ENCODE results near the gene CPLX1.

CPLX1 gene

DNA sequence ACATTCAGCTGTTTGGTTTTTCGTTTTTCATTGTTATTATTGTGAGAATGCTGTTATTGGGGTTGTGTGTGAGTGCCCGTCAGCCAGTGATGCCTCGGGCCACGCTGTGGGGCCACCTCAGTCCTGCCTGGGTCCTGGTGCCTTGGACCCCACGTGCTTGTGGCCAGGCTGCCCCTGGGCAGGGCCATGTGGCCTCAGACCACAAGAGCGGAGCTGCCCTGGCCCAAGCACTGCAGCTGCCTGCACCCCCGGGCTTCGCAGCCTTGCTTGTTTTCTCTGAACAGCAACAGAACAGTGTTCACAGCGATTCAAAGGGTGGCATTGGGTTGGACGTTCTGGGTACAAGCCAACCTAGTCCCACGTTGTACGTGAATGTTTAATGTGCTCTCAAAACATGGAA, 56.9 kb downstream of the CPLX1 start:
- Histone ChIP-seq H3K4me3 (ENCODE audit: low read depth, low read length) (no peak overlapping the region), H3K9ac (ENCODE audit: low read length) (no peak overlapping the region), H3K36me3 (ENCODE audit: control insufficient read depth, insufficient read depth, low read length) (peaks cover 79% of the 10 kb centered on the region), H3K27me3 (ENCODE audit: control insufficient read depth, insufficient read depth, low read length) (no peaks in the 10 kb centered on the region), H3K9me3 (ENCODE audit: control insufficient read depth, insufficient read depth, low read depth, low read length) (peaks cover 6% of the 10 kb centered on the region; the same call in 1 of the 2 replicates), H3K4me1 (ENCODE audit: control insufficient read depth, insufficient read depth, low read length) (no peaks in the 10 kb centered on the region; the same call in none of the 2 replicates), H3K27ac (ENCODE audit: low read depth, low read length) (no peak overlapping the region)

DNA sequence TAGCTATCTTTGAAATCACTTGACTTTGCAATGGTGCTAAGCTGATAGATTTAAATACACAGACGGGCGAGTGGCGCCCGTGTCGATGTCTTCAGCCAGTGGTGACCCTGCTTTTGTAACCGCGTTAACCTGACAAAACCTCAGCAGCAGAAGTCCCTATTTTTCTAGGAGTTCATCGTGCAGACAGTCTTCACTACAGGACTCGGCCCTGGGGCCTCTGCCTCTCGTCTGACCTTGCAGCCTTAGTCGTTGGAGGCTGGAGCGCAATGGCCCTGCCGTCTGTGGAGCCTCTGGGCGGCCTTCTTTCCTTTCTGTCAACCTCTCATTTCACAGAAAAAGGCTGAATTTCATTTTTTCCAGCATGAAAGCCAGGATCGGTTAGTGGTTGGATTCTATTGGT, 57.9 kb downstream of the CPLX1 start:
- H3K4me3 ChIP-seq (ENCODE audit: low read depth, low read length) = no peak overlapping the region
- no peaks in the 10 kb centered on the region; the same call in none of the 2 replicates for H3K4me1 ChIP-seq (ENCODE audit: control insufficient read depth, insufficient read depth, low read length)
- H3K9me3 ChIP-seq (ENCODE audit: control insufficient read depth, insufficient read depth, low read depth, low read length) = peaks cover 6% of the 10 kb centered on the region; the same call in 1 of the 2 replicates
- H3K9ac ChIP-seq (ENCODE audit: low read length) = no peak overlapping the region
- H3K36me3 ChIP-seq (ENCODE audit: control insufficient read depth, insufficient read depth, low read length) = peaks cover 81% of the 10 kb centered on the region
- no peaks in the 10 kb centered on the region for H3K27me3 ChIP-seq (ENCODE audit: control insufficient read depth, insufficient read depth, low read length)
- H3K27ac ChIP-seq (ENCODE audit: low read depth, low read length) = no peak overlapping the region

DNA sequence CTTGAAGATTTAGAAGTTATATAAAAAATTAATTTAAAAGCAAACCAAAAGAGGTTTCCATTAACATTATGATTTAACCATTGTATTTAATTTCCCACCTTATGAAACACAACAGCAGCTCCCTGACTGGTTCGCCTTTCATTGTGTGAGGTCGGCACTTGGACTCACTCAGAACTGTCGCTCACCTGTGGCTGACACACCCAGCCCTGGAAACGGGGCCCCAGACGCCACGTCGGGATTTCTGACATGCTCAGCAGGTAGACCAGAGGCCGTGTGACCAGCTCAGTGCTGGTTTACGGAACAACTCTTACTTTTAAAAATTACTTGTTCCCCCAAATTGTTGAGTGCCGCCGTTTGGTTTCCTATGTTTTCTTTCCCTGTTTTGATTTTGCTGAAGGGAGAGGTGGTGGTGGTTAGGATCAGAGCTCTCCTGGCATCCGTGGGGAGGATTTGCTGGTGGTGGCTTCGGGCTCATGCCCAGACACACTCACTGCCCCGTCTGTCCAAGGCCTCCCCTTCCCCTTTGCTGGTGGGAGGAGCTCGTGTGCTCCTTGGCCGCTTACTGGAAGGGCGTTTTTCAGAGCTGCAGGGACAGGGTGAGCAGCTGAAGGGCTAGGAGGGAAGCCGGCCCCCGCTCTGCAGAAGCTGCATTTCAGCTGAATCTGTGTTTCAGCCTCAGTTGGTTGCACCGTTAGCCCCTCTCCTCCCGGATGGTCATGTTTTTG, 59.2 kb downstream of the CPLX1 start:
- Histone ChIP-seq H3K27me3 (ENCODE audit: control insufficient read depth, insufficient read depth, low read length) (no peaks in the 10 kb centered on the region), H3K9me3 (ENCODE audit: control insufficient read depth, insufficient read depth, low read depth, low read length) (peaks cover 6% of the 10 kb centered on the region; the same call in 1 of the 2 replicates), H3K36me3 (ENCODE audit: control insufficient read depth, insufficient read depth, low read length) (peaks cover 84% of the 10 kb centered on the region), H3K4me1 (ENCODE audit: control insufficient read depth, insufficient read depth, low read length) (no peaks in the 10 kb centered on the region; the same call in none of the 2 replicates), H3K27ac (ENCODE audit: low read depth, low read length) (no peak overlapping the region), H3K4me3 (ENCODE audit: low read depth, low read length) (no peak overlapping the region), H3K9ac (ENCODE audit: low read length) (no peak overlapping the region)

DNA sequence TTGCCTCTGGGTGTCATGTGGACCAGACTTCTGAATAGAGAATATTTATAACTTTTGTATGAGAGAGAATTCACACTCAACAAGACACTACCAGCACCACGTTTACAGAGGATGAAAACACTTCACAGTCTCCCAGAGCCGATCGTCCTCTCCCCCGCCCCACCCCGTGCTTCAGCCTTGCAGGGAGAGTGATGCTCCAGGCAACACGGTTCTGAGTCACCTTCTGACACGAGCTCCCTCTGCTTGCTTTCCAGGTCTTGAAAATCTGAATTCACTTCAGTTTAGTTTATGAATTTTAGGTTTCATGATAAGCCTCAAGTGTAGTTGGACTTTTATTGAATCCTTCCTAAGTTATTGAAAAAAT, 59.8 kb downstream of the CPLX1 start:
- Histone ChIP-seq H3K36me3 (ENCODE audit: control insufficient read depth, insufficient read depth, low read length) (peaks cover 84% of the 10 kb centered on the region), H3K4me3 (ENCODE audit: low read depth, low read length) (no peak overlapping the region), H3K4me1 (ENCODE audit: control insufficient read depth, insufficient read depth, low read length) (no peaks in the 10 kb centered on the region; the same call in none of the 2 replicates), H3K9me3 (ENCODE audit: control insufficient read depth, insufficient read depth, low read depth, low read length) (peaks cover 6% of the 10 kb centered on the region; the same call in 1 of the 2 replicates), H3K27me3 (ENCODE audit: control insufficient read depth, insufficient read depth, low read length) (no peaks in the 10 kb centered on the region), H3K9ac (ENCODE audit: low read length) (no peak overlapping the region), H3K27ac (ENCODE audit: low read depth, low read length) (no peak overlapping the region)

DNA sequence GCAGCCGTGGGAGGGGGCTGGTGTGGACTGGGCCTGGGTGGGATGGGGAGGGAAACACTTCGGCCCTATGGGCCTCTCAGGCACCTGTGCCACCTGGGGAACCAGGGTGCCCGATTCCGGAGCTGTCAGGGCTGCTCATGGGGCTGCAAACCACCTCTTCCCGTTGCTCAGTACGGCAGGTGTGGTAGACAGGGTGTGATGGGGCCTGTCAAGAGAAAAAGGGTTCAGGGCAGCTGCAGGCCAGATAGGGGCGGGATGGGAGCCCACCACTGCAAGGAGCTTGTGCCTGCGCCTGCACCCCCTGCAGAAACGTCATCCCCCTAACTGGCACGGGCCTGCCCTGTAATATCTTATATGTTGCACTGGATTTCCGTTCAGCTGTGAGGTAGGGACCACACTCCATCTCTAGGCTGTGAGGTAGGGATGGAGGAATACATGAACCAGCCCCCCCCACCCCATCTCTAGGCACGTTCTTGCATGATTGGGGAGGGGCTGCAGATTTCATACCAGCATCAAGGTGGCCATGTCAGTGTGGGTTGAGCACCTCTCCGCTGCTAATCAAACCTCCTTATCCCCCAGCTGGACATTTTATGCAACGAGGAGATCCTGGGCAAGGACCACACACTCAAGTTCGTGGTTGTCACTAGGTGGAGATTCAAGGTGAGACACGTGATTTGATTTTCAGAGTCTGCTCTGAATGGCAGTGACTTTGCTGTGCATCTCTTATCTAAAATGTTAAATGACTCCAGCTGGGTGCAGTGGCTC, 61.3 kb downstream of the CPLX1 start:
- H3K4me1 ChIP-seq (ENCODE audit: control insufficient read depth, insufficient read depth, low read length) = no peaks in the 10 kb centered on the region; the same call in none of the 2 replicates
- peaks cover 6% of the 10 kb centered on the region; the same call in 1 of the 2 replicates for H3K9me3 ChIP-seq (ENCODE audit: control insufficient read depth, insufficient read depth, low read depth, low read length)
- no peak overlapping the region for H3K9ac ChIP-seq (ENCODE audit: low read length)
- H3K27me3 ChIP-seq (ENCODE audit: control insufficient read depth, insufficient read depth, low read length) = no peaks in the 10 kb centered on the region
- peaks cover 86% of the 10 kb centered on the region for H3K36me3 ChIP-seq (ENCODE audit: control insufficient read depth, insufficient read depth, low read length)
- H3K27ac ChIP-seq (ENCODE audit: low read depth, low read length) = no peak overlapping the region
- no peak overlapping the region for H3K4me3 ChIP-seq (ENCODE audit: low read depth, low read length)

DNA sequence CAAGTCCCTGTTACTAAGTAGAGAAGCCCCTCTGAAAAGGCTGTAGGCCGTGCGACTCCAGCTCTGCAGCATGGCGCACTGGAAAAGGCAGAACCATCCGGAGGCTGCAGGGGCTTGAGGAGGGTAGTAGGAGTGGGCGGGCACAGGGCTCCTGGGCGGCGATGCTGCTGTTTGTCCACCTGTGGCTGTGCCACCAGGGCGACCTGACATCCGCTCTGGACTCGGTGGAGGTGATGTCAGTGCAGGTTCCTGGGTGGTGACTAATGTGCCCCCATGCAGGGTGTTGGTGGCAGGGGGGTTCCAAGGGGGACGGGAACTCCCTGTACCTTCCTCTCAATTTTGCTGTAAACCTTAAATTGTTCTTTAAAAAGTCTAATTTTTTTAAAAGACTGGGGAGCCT, 62.0 kb downstream of the CPLX1 start:
- peaks cover 79% of the 10 kb centered on the region for H3K36me3 ChIP-seq (ENCODE audit: control insufficient read depth, insufficient read depth, low read length)
- no peaks in the 10 kb centered on the region for H3K27me3 ChIP-seq (ENCODE audit: control insufficient read depth, insufficient read depth, low read length)
- no peaks in the 10 kb centered on the region; the same call in none of the 2 replicates for H3K4me1 ChIP-seq (ENCODE audit: control insufficient read depth, insufficient read depth, low read length)
- H3K4me3 ChIP-seq (ENCODE audit: low read depth, low read length) = no peak overlapping the region
- H3K9me3 ChIP-seq (ENCODE audit: control insufficient read depth, insufficient read depth, low read depth, low read length) = peaks cover 6% of the 10 kb centered on the region; the same call in 1 of the 2 replicates
- no peak overlapping the region for H3K9ac ChIP-seq (ENCODE audit: low read length)
- H3K27ac ChIP-seq (ENCODE audit: low read depth, low read length) = no peak overlapping the region

DNA sequence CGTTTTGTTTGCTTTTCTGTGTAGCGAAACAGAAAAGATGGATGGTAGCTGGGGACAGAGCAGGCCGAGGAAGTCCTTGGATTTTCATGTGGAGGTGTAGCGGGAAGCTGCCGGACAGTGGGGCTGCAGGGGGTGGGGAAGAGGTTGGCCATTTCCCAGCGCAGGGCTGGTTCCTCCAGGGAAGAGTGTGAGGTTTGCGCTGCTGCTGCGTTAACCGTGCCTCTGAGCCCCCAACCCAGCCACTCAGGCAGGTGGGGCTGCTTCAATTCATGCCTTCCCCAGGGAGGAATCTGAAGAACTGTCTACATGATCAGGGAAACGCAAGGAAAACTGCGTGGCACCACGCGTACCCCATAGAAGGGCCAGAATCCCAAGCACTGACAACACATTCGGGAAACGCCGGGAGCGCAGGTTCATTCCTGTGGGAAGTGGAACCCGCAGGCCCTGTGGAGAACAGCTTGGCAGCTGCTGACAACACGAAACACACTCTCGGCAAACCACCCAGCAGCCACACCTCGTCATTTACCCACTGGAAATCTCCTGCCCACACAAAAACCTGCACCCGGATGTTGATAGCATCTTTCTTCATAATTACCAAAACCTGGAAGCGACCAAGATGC, 62.6 kb downstream of the CPLX1 start:
- peaks cover 6% of the 10 kb centered on the region; the same call in 1 of the 2 replicates for H3K9me3 ChIP-seq (ENCODE audit: control insufficient read depth, insufficient read depth, low read depth, low read length)
- no peak overlapping the region for H3K9ac ChIP-seq (ENCODE audit: low read length)
- H3K36me3 ChIP-seq (ENCODE audit: control insufficient read depth, insufficient read depth, low read length) = peaks cover 76% of the 10 kb centered on the region
- no peak overlapping the region for H3K4me3 ChIP-seq (ENCODE audit: low read depth, low read length)
- H3K4me1 ChIP-seq (ENCODE audit: control insufficient read depth, insufficient read depth, low read length) = no peaks in the 10 kb centered on the region; the same call in none of the 2 replicates
- H3K27me3 ChIP-seq (ENCODE audit: control insufficient read depth, insufficient read depth, low read length) = no peaks in the 10 kb centered on the region
- no peak overlapping the region for H3K27ac ChIP-seq (ENCODE audit: low read depth, low read length)

DNA sequence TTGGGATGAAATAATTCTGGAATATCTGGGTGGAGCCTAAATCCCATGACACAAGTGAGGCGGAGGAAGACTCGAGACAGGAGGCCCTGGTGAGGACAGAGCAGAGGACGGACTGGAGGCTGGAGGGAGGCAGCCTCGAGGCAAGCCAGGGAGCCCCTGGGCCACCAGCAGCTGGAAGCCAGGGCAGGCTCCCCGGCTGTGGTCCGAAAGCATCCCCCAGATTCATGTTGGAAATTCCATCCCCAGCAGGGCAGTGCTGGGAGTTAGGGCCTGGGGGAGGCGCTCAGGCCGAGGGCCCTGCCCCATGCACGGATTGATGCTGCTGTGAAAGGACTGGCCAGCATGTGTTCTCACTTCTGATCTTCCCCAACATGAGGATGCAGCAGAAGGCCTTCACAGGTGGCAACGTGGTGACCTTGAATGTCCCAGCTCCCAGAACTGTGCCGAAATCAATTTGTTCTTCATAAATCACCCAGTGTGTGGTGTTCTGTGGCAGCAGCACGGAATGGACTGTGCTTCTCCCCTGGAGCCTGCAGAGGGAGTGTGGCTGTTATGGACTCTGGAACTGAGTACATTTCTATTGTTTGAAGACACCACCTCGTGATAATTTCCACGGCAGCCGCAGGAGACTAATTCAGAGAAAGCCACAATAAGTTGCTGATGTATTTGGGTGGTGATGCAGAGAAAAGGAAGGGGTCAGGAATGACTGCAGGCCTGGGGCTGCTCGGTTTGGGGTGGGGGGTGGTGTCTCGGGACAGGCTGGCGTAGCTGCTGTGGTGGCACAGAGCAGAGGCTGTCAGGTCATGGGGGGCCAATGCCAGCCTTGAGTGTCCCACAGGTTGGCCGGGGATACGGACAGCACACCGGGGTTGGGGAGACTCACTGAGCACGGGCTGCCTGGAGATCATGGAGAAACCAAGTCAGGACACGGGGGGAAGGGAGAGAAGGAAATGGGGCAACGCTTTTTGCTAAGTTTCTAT, 63.4 kb downstream of the CPLX1 start:
- no peaks in the 10 kb centered on the region; the same call in none of the 2 replicates for H3K4me1 ChIP-seq (ENCODE audit: control insufficient read depth, insufficient read depth, low read length)
- no peak overlapping the region for H3K9ac ChIP-seq (ENCODE audit: low read length)
- peaks cover 6% of the 10 kb centered on the region; the same call in 1 of the 2 replicates for H3K9me3 ChIP-seq (ENCODE audit: control insufficient read depth, insufficient read depth, low read depth, low read length)
- peaks cover 71% of the 10 kb centered on the region for H3K36me3 ChIP-seq (ENCODE audit: control insufficient read depth, insufficient read depth, low read length)
- H3K27me3 ChIP-seq (ENCODE audit: control insufficient read depth, insufficient read depth, low read length) = no peaks in the 10 kb centered on the region
- no peak overlapping the region for H3K4me3 ChIP-seq (ENCODE audit: low read depth, low read length)
- H3K27ac ChIP-seq (ENCODE audit: low read depth, low read length) = no peak overlapping the region

DNA sequence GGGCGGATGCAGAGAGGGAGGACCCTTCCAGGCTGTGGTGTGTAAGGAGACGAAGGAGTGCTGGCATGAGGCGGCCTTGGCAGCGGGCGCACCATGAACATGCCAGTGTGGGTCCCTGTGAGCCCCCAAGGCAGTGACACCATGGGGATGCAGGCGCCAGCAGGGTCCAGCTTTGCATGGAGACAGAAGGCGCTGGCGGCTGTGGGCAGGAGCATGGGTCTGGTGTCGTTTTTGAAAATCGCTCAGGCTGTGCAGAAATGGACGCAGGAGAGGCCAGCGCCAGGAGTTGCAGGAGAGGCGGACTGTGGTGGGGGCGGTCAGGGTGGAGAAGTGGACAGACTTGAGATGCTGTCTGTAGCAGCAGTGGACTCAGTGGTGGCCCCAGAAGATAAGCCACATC, 64.2 kb downstream of the CPLX1 start:
- no peaks in the 10 kb centered on the region; the same call in 1 of the 2 replicates for H3K4me1 ChIP-seq (ENCODE audit: control insufficient read depth, insufficient read depth, low read length)
- no peaks in the 10 kb centered on the region for H3K27me3 ChIP-seq (ENCODE audit: control insufficient read depth, insufficient read depth, low read length)
- peaks cover 6% of the 10 kb centered on the region; the same call in 1 of the 2 replicates for H3K9me3 ChIP-seq (ENCODE audit: control insufficient read depth, insufficient read depth, low read depth, low read length)
- no peak overlapping the region for H3K4me3 ChIP-seq (ENCODE audit: low read depth, low read length)
- peaks cover 74% of the 10 kb centered on the region for H3K36me3 ChIP-seq (ENCODE audit: control insufficient read depth, insufficient read depth, low read length)
- no peak overlapping the region for H3K9ac ChIP-seq (ENCODE audit: low read length)
- no peak overlapping the region for H3K27ac ChIP-seq (ENCODE audit: low read depth, low read length)

DNA sequence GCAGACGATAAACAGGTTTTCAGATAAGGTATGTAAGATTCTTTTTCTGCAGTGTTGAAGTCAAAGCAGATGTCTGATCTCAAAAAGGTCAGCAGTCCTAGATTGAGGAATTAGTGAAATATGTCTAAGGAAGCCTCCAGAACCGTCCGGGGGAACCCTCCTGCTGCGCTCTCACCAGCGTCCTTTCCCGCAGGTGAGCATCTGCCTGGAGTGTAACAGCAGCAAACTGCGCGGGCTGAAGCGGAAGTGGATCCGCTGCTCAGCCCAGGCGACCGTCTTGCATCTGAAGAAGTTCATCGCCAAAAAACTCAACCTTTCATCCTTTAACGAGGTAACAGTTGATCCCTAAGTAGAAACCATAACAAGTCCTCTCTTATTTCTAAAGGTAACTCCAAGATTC, 64.8 kb downstream of the CPLX1 start:
- H3K4me3 ChIP-seq (ENCODE audit: low read depth, low read length) = no peak overlapping the region
- H3K9ac ChIP-seq (ENCODE audit: low read length) = no peak overlapping the region
- H3K27ac ChIP-seq (ENCODE audit: low read depth, low read length) = no peak overlapping the region
- peaks cover 6% of the 10 kb centered on the region; the same call in 1 of the 2 replicates for H3K9me3 ChIP-seq (ENCODE audit: control insufficient read depth, insufficient read depth, low read depth, low read length)
- H3K36me3 ChIP-seq (ENCODE audit: control insufficient read depth, insufficient read depth, low read length) = peaks cover 68% of the 10 kb centered on the region
- no peaks in the 10 kb centered on the region; the same call in 1 of the 2 replicates for H3K4me1 ChIP-seq (ENCODE audit: control insufficient read depth, insufficient read depth, low read length)
- no peaks in the 10 kb centered on the region for H3K27me3 ChIP-seq (ENCODE audit: control insufficient read depth, insufficient read depth, low read length)
